PFSK-1 (cell line): ENCODE results near the gene DDX43.

Experiments
- POLR2AphosphoS5 ChIP-seq: IDR thresholded peaks from 2 replicates; pipeline ENCODE4 v1.6.1; 2012; ENCODE audit warnings: low read depth, mild to moderate bottlenecking, control low read depth, low read length, moderate library complexity
- TAF1 ChIP-seq: IDR thresholded peaks from 2 replicates; pipeline ENCODE4 v1.6.1; 2012; ENCODE audit warnings: low read length, control low read depth, borderline replicate concordance; ENCODE audit not compliant: insufficient read depth

DNA sequence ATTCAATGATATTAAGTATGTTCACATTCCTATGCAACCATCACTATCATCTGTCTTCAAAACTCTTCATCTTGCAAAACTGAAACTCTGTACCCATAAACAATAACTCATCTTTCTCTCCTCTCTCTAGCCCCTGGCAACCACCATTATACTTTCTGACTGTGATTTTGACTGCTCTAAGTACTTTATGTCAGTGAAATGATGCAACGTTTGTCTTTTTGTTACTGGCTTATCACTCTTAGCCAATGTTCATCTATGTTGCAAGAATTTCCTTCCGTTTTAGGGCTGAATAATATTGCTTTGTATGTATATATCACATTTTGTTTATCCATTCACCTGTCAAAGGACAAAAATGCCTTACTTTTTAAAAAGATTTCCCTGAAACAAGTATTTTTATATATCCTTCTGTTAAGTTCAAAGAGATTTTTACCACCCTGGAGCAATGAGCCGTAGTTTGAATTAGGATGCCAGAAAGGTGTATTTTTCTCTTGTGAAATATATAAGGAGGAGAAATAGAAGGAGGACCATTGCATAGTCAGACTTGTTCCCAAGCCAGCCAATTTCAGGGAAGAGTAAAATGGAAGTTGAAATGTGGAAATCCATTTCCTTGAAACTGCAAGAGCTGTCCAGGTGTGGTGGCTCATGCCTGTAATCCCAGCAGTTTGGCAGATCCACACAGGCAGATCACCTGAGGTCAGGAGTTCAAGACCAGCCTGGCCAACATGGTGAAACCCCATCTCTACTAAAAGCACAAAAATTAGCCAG lies 61.4 kb downstream of the DDX43 start:
- TF ChIP-seq POLR2AphosphoS5: no peak
- no peak for TF ChIP-seq TAF1
